Upper lobe of left lung (tissue), 6 donors: ENCODE results near the gene AGFG2. TPM values are rescaled to one million over a fixed set of nuclear protein-coding genes. Genes with fewer than 3 reads are reported as not detected.

ENCODE experiments used
- ATAC-seq, 2 donors: fragments of 200-7000 bp; cut with Tn5 transposase; one replicate each; pipeline ENCODE4 v1.9.1; 2022; ENCODE audit warnings: mild to moderate bottlenecking in 2 of 2, moderate library complexity in 2 of 2; ENCODE audit not compliant: low FRiP score in 2 of 2
- DNase-seq, 2 donors: peaks; one replicate each; pipeline ENCODE4 v3.0.0-alpha.2; 2019 to 2020
- H3K27ac ChIP-seq, 4 donors: fragments of 200-600 bp; sonication (generic); one replicate each; pipeline ENCODE4 v1.5.1; 2016 to 2019
- H3K27me3 ChIP-seq, 4 donors: fragments of 200-600 bp; sonication (generic); one replicate each; pipeline ENCODE4 v1.5.1; 2017 to 2019
- H3K36me3 ChIP-seq, 4 donors: fragments of 200-600 bp; sonication (generic); one replicate each; pipeline ENCODE4 v1.5.1; 2016 to 2019
- H3K4me1 ChIP-seq, 4 donors: fragments of 200-600 bp; sonication (generic); one replicate each; pipeline ENCODE4 v1.5.1; 2018 to 2019
- H3K4me3 ChIP-seq, 4 donors: fragments of 200-600 bp; sonication (generic); one replicate each; pipeline ENCODE4 v1.5.1; 2017 to 2019; ENCODE audit warnings: mild to moderate bottlenecking in 2 of 4, moderate library complexity in 1 of 4
- H3K9me3 ChIP-seq, 4 donors: fragments of 200-600 bp; sonication (generic); one replicate each; pipeline ENCODE4 v1.5.1; 2018 to 2019
- CTCF ChIP-seq, 6 experiments: fragments of 450-650 bp in 4 of 6; fragments of 200-600 bp in 2 of 6; sonication (generic) in 2 of 6; IDR thresholded peaks; one replicate each; pipeline ENCODE4 v1.5.1; 2016 to 2019; ENCODE audit warnings: antibody characterized with exemption in 6 of 6
- EP300 ChIP-seq, 4 donors: sonication (generic); formaldehyde crosslinking; IDR thresholded peaks; one replicate each; pipeline ENCODE4 v1.5.1; 2017; ENCODE audit warnings: antibody characterized with exemption in 4 of 4, control low read depth in 2 of 4
- POLR2A ChIP-seq, 4 donors: fragments of 450-650 bp; IDR thresholded peaks; one replicate each; pipeline ENCODE4 v1.5.1; 2016 to 2017; ENCODE audit warnings: antibody characterized with exemption in 4 of 4, mild to moderate bottlenecking in 2 of 4
- POLR2AphosphoS5 ChIP-seq, 2 donors: sonication (generic); formaldehyde crosslinking; IDR thresholded peaks; one replicate each; pipeline ENCODE4 v1.5.1; 2017; ENCODE audit warnings: antibody characterized with exemption in 2 of 2
- WGBS, 2 donors: methylation state at CpG; one replicate each; pipeline ENCODE4 v1.1.5; 2017 to 2018; 5-methylcytosine and 5-hydroxymethylcytosine counted together
- total RNA-seq, 6 donors: library from RNA; depleted of rRNA in 4 of 6; stranded (reverse); fragments of >200 nt in 4 of 6; gene quantifications; one replicate each; pipeline versions ENCODE4 v1.1.0 to v1.2.1, GENCODE V29; 2016 to 2021
- donor health status: DM: no; HTN: no; CAD: no; lungs with moderate emphysema.
- donor health status: DM: no; HTN: yes; CAD: no; lungs with severe emphysema.

AGFG2 gene
- total RNA-seq, 6 donors from 2014 or later = 14.3 to 33.1 (median 20.4) TPM

- ATAC-seq = no peak
- peaks cover 46 to 69% (median 64%) of the 10 kb centered on the region in 4 donors for H3K36me3 ChIP-seq
- WGBS, 2 donors = 83 to 88% methylated on average over 8 to 11 of the region's 11 CpGs
Observed at GRCh38 chr7:100580466-100581283, 41.7 kb downstream of the AGFG2 start.

DNA sequence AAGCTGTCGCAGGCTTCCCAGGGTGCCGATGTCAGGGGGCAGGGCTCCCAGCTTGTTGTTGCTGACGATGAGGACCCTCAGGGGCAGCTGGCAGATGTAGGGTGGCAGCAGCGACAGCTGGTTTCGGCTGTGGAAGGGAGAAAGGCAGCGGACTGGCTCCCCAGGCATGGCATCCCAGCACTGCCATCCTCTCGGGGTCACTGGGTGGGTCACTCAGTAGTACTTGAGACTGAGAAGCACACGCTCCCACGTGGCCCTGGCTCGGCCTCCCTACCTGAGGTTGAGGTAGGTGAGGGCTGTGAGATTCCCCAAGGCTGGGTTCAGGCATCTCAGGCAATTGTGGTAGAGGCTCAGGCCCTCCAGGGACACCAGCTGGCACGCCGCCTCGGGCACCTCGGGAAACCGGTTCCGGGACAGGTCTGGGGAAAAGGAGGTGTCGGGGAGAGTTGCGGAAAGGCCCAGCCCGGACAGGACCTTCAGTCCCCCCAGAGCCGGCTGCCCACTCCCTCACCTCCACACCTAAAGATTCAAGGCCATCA, 43.1 kb downstream of the AGFG2 start:
- ATAC-seq (no peak), DNase-seq (peak; percentile 86 to 96)
- Histone ChIP-seq H3K4me1 (peaks cover 34 to 53% (median 41%) of the 10 kb centered on the region in 4 donors), H3K9me3 (no peaks in the 10 kb centered on the region), H3K27me3 (no peaks in the 10 kb centered on the region), H3K36me3 (peaks cover 34 to 55% (median 50%) of the 10 kb centered on the region in 4 donors), H3K27ac (peak overlapping the region; percentile 96 to 100 (median 98)), H3K4me3 (peak overlapping the region in 2 of 4 donors; percentile 85 to 87)
- TF ChIP-seq EP300 (IDR thresholded peaks at IDR 0.05) = no peak
- no peak for TF ChIP-seq POLR2A (IDR thresholded peaks at IDR 0.05)
- no peak for TF ChIP-seq CTCF (IDR thresholded peaks at IDR 0.05)
- no peak for TF ChIP-seq POLR2AphosphoS5 (IDR thresholded peaks at IDR 0.05)
- WGBS, 2 donors = 67 to 72% methylated on average over 16 to 18 of the region's 20 CpGs

More at GRCh38 chr7:100580466-100581283, 41.7 kb downstream of the AGFG2 start:
- Histone ChIP-seq H3K4me1 (peaks cover 34 to 48% (median 37%) of the 10 kb centered on the region in 4 donors), H3K9me3 (no peaks in the 10 kb centered on the region), H3K27ac (no peak overlapping the region), H3K4me3 (no peak overlapping the region), H3K27me3 (no peaks in the 10 kb centered on the region)
- no peak for DNase-seq
- TF ChIP-seq CTCF (IDR thresholded peaks at IDR 0.05) = no peak
- no peak for TF ChIP-seq POLR2A (IDR thresholded peaks at IDR 0.05)
- TF ChIP-seq POLR2AphosphoS5 (IDR thresholded peaks at IDR 0.05) = no peak
- TF ChIP-seq EP300 (IDR thresholded peaks at IDR 0.05) = no peak

DNA sequence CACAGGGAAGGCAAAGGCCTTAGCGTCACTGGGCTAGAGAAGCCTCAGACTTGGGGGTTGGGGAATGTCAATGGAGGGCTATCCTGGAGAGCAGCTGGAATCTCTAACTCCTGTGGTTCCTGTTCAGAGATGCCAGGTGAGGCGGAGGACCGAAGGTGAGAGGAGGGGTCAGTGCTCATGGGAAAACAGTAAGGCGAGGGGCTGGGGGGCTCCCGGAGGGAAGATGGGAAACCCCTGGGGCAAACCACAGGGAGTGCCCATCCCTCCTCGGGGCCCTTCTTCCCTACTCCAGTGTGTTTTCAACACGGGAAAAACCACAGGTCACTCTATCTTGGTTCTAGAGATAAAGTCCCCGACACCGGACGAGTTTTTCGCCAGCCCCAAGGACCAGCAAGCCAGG, 43.6 kb downstream of the AGFG2 start:
- Histone ChIP-seq H3K4me1 (peaks cover 34 to 59% (median 45%) of the 10 kb centered on the region in 4 donors), H3K27ac (peak overlapping the region; percentile 96 to 100 (median 98)), H3K36me3 (peaks cover 28 to 49% (median 45%) of the 10 kb centered on the region in 4 donors), H3K9me3 (no peaks in the 10 kb centered on the region), H3K4me3 (peak overlapping the region in 2 of 4 donors; percentile 85 to 87), H3K27me3 (no peaks in the 10 kb centered on the region)
- WGBS, 2 donors = 54 to 55% methylated on average over 11 of the region's 11 CpGs
- ATAC-seq (no peak), DNase-seq (no peak)
- TF ChIP-seq POLR2A (IDR thresholded peaks at IDR 0.05) = no peak
- no peak for TF ChIP-seq CTCF (IDR thresholded peaks at IDR 0.05)
- no peak for TF ChIP-seq EP300 (IDR thresholded peaks at IDR 0.05)

- H3K9me3 ChIP-seq = no peaks in the 10 kb centered on the region
- peaks cover 34 to 59% (median 45%) of the 10 kb centered on the region in 4 donors for H3K4me1 ChIP-seq
- DNase-seq (peak; percentile 86 to 88), ATAC-seq (no peak)
- 8 to 12% methylated on average over 15 to 23 of the region's 23 CpGs for WGBS, 2 donors
- peaks cover 21 to 42% (median 37%) of the 10 kb centered on the region in 4 donors for H3K36me3 ChIP-seq
- TF ChIP-seq POLR2A (IDR thresholded peaks at IDR 0.05) (peak in 1 of 4 donors; percentile 50), EP300 (IDR thresholded peaks at IDR 0.05) (no peak), POLR2AphosphoS5 (IDR thresholded peaks at IDR 0.05) (no peak), CTCF (IDR thresholded peaks at IDR 0.05) (no peak)
- H3K27me3 ChIP-seq = no peaks in the 10 kb centered on the region
- H3K27ac ChIP-seq = peak overlapping the region; percentile 96 to 100 (median 98)
- peak overlapping the region in 3 of 4 donors; percentile 85 to 98 (median 87) for H3K4me3 ChIP-seq
Observed at GRCh38 chr7:100583132-100584053, 44.4 kb downstream of the AGFG2 start.
